Neural cell (in vitro differentiated cells): ENCODE results near the gene SPATA13.

Experiments
- EP300 ChIP-seq: fragments of 450-650 bp; conservative IDR thresholded peaks from 2 replicates; pipeline ENCODE4 v1.6.1; 2014; ENCODE audit warnings: antibody characterized with exemption, mild to moderate bottlenecking, moderate library complexity; ENCODE audit not compliant: poor library complexity, severe bottlenecking
- MXI1 ChIP-seq: fragments of 450-650 bp; conservative IDR thresholded peaks from 2 replicates; pipeline ENCODE4 v1.6.1; 2014; ENCODE audit warnings: antibody characterized with exemption, mild to moderate bottlenecking; ENCODE audit not compliant: poor library complexity, severe bottlenecking
- TF ChIP-seq, protein P1 (sequence below): fragments of 450-650 bp; IDR thresholded peaks from 2 replicates; pipeline ENCODE4 v1.5.1; 2014; ENCODE audit warnings: antibody characterized with exemption, mild to moderate bottlenecking, moderate library complexity; ENCODE audit not compliant: poor library complexity, severe bottlenecking
- TF ChIP-seq, protein P2 (sequence below): IDR thresholded peaks from 2 replicates; pipeline ENCODE4 v1.6.1; 2012; ENCODE audit warnings: borderline replicate concordance

DNA sequence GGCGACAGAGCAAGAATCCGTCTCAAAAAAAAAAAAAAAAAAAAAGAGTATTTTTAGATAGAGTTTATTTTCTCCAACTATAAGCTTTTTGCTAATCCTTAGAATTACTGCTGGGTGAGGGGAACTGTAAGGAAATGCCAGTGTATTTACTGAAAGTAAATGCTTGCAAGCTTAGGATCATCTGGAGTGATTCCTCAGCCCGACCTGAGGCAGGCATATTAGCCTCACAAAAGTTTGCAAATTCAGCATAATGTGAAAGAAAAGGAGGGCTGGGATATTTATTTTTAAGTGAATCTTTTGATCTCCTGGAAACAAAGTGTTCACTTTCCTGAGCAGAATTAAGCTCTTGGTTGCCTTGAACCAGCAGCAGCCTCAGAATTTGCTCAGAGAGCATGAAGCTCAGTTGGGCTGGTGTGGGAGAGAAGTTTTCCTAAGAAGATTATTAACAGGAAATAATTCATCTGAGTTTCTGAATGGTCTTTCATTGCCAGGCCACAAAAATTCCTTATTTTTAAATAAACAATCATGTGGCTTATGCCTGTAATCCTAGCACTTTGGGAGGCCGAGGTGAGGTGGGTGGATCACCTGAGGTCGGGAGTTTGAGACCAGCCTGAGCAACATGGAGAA is 24.7 kb upstream of the SPATA13 start:
- TF ChIP-seq, protein P1, sequence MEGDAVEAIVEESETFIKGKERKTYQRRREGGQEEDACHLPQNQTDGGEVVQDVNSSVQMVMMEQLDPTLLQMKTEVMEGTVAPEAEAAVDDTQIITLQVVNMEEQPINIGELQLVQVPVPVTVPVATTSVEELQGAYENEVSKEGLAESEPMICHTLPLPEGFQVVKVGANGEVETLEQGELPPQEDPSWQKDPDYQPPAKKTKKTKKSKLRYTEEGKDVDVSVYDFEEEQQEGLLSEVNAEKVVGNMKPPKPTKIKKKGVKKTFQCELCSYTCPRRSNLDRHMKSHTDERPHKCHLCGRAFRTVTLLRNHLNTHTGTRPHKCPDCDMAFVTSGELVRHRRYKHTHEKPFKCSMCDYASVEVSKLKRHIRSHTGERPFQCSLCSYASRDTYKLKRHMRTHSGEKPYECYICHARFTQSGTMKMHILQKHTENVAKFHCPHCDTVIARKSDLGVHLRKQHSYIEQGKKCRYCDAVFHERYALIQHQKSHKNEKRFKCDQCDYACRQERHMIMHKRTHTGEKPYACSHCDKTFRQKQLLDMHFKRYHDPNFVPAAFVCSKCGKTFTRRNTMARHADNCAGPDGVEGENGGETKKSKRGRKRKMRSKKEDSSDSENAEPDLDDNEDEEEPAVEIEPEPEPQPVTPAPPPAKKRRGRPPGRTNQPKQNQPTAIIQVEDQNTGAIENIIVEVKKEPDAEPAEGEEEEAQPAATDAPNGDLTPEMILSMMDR: no peak
- TF ChIP-seq, protein P2, sequence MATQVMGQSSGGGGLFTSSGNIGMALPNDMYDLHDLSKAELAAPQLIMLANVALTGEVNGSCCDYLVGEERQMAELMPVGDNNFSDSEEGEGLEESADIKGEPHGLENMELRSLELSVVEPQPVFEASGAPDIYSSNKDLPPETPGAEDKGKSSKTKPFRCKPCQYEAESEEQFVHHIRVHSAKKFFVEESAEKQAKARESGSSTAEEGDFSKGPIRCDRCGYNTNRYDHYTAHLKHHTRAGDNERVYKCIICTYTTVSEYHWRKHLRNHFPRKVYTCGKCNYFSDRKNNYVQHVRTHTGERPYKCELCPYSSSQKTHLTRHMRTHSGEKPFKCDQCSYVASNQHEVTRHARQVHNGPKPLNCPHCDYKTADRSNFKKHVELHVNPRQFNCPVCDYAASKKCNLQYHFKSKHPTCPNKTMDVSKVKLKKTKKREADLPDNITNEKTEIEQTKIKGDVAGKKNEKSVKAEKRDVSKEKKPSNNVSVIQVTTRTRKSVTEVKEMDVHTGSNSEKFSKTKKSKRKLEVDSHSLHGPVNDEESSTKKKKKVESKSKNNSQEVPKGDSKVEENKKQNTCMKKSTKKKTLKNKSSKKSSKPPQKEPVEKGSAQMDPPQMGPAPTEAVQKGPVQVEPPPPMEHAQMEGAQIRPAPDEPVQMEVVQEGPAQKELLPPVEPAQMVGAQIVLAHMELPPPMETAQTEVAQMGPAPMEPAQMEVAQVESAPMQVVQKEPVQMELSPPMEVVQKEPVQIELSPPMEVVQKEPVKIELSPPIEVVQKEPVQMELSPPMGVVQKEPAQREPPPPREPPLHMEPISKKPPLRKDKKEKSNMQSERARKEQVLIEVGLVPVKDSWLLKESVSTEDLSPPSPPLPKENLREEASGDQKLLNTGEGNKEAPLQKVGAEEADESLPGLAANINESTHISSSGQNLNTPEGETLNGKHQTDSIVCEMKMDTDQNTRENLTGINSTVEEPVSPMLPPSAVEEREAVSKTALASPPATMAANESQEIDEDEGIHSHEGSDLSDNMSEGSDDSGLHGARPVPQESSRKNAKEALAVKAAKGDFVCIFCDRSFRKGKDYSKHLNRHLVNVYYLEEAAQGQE: no peak
- TF ChIP-seq MXI1 (no peak), EP300 (no peak)
